Stimulated activated CD8-positive, alpha-beta memory T cell treated with anti-CD3 and anti-CD28 coated beads, Interleukin-15, amount 100 ng/mL, for 24 hours (primary cell): ENCODE measurements around the gene FBXO8.
A peak's percentile ranks its signal among the peaks of the same experiment; 100 is the strongest.
"Not testable (repeated sequence)": the region's sequence is repeated elsewhere in the genome, so short reads cannot be mapped to it uniquely, and the experiment has no call there.

Source experiments
- DNase-seq: peaks from one replicate; pipeline ENCODE4 v3.0.0-alpha.2; 2020; ENCODE audit warnings: low read depth

The FBXO8 gene

GRCh38 chr4:174283507-174284471 is at the start of gene FBXO8, which contains the start of gene CEP44:
FBXO8 (minus strand) TSS chr4:174283667; CDS start chr4:174263092, 20,575 bp downstream.
CEP44 (plus strand) TSS chr4:174283911; CDS start chr4:174299122, 15,211 bp downstream.
- DNase-seq, result peak; percentile 33

- no peak for DNase-seq
These were observed 49.5 kb upstream of the FBXO8 start for GRCh38 chr4:174332741-174333493.

- no peak for DNase-seq
These were observed 41.3 kb upstream of the FBXO8 start for GRCh38 chr4:174324725-174325124.

- no peak for DNase-seq
These were observed 40.8 kb upstream of the FBXO8 start for GRCh38 chr4:174324236-174324635.

- no peak for DNase-seq
These were observed 37.2 kb upstream of the FBXO8 start for GRCh38 chr4:174320494-174321199.

- DNase-seq, result no peak
These were observed 35.6 kb upstream of the FBXO8 start for GRCh38 chr4:174318829-174319764.

- DNase-seq, result no peak
These were observed 34.1 kb upstream of the FBXO8 start for GRCh38 chr4:174317531-174317930.

- DNase-seq, result no peak
These were observed 33.5 kb upstream of the FBXO8 start for GRCh38 chr4:174316954-174317353.

GRCh38 chr4:174316546-174316945 is 33.1 kb upstream of the FBXO8 start:
- DNase-seq, result no peak

- DNase-seq, result no peak
These were observed 31.3 kb upstream of the FBXO8 start for GRCh38 chr4:174314770-174315169.

- DNase-seq, result no peak
These were observed 30.8 kb upstream of the FBXO8 start for GRCh38 chr4:174314274-174314673.

- DNase-seq, result no peak
These were observed 29.5 kb upstream of the FBXO8 start for GRCh38 chr4:174312993-174313392.

- DNase-seq, result no peak
These were observed 24.2 kb upstream of the FBXO8 start for GRCh38 chr4:174307694-174308093.

GRCh38 chr4:174305961-174306360 is 22.5 kb upstream of the FBXO8 start:
- DNase-seq, result no peak

GRCh38 chr4:174304664-174305063 is 21.2 kb upstream of the FBXO8 start:
- DNase-seq, result no peak

GRCh38 chr4:174303687-174304086 is 20.2 kb upstream of the FBXO8 start:
- DNase-seq, result no peak

GRCh38 chr4:174295142-174295541 is 11.7 kb upstream of the FBXO8 start:
- not testable (repeated sequence) for DNase-seq

- not testable (repeated sequence) for DNase-seq
These were observed 11.2 kb upstream of the FBXO8 start for GRCh38 chr4:174294641-174295040.

- no peak for DNase-seq
These were observed 9.0 kb upstream of the FBXO8 start for GRCh38 chr4:174292473-174292872.

GRCh38 chr4:174286870-174287269 is 3.4 kb upstream of the FBXO8 start:
- DNase-seq, result no peak

- no peak for DNase-seq
These were observed 1.0 kb upstream of the FBXO8 start for GRCh38 chr4:174284487-174284886.
